ENCODE results near the gene TCEANC2.
A peak's percentile ranks its signal among the peaks of the same experiment; 100 is the strongest.
"Not testable (repeated sequence)": the region's sequence is repeated elsewhere in the genome, so short reads cannot be mapped to it uniquely, and the experiment has no call there.

The TCEANC2 gene

GRCh38 chr1:54052934-54053744 is at the start of gene TCEANC2, which contains the start of gene TMEM59:
TCEANC2 (plus strand) TSS chr1:54053608; CDS start chr1:54054423, 815 bp downstream.
TMEM59 (minus strand) TSS chr1:54053204; CDS start chr1:54053188, 16 bp downstream.
- DNase-seq (ENCODE audit: low spot score), result peak; percentile 96

GRCh38 chr1:54003750-54004480 is 49.5 kb upstream of the TCEANC2 start:
- DNase-seq (ENCODE audit: low spot score), result not testable (repeated sequence)

GRCh38 chr1:54004481-54005049 is 48.8 kb upstream of the TCEANC2 start:
- DNase-seq (ENCODE audit: low spot score), result no peak

GRCh38 chr1:54006508-54006907 is 46.9 kb upstream of the TCEANC2 start:
- DNase-seq (ENCODE audit: low spot score), result no peak

- no peak for DNase-seq (ENCODE audit: low spot score)
Observed at GRCh38 chr1:54007613-54008012, 45.8 kb upstream of the TCEANC2 start.

- no peak for DNase-seq (ENCODE audit: low spot score)
Observed at GRCh38 chr1:54008876-54009275, 44.5 kb upstream of the TCEANC2 start.

GRCh38 chr1:54009406-54009805 is 44.0 kb upstream of the TCEANC2 start:
- DNase-seq (ENCODE audit: low spot score), result no peak

GRCh38 chr1:54010415-54011117 is 42.8 kb upstream of the TCEANC2 start:
- no peak for DNase-seq (ENCODE audit: low spot score)

GRCh38 chr1:54011316-54012007 is 41.9 kb upstream of the TCEANC2 start:
- no peak for DNase-seq (ENCODE audit: low spot score)

GRCh38 chr1:54012008-54012325 is 41.4 kb upstream of the TCEANC2 start:
- DNase-seq (ENCODE audit: low spot score), result no peak

GRCh38 chr1:54012863-54013262 is 40.5 kb upstream of the TCEANC2 start:
- no peak for DNase-seq (ENCODE audit: low spot score)

GRCh38 chr1:54013393-54014008 is 39.9 kb upstream of the TCEANC2 start:
- DNase-seq (ENCODE audit: low spot score), result no peak

- DNase-seq (ENCODE audit: low spot score), result no peak
Observed at GRCh38 chr1:54014009-54014629, 39.3 kb upstream of the TCEANC2 start.

GRCh38 chr1:54016343-54017282 is 36.8 kb upstream of the TCEANC2 start:
- no peak for DNase-seq (ENCODE audit: low spot score)

- no peak for DNase-seq (ENCODE audit: low spot score)
Observed at GRCh38 chr1:54017979-54018378, 35.4 kb upstream of the TCEANC2 start, which contains the start of gene LDLRAD1. LDLRAD1 (minus strand) TSS chr1:54018186; CDS start chr1:54018112, 74 bp downstream.

GRCh38 chr1:54018635-54019034 is 34.8 kb upstream of the TCEANC2 start:
- no peak for DNase-seq (ENCODE audit: low spot score)

GRCh38 chr1:54019562-54020176 is 33.7 kb upstream of the TCEANC2 start:
- DNase-seq (ENCODE audit: low spot score), result not testable (repeated sequence)

GRCh38 chr1:54024358-54024757 is 29.1 kb upstream of the TCEANC2 start:
- DNase-seq (ENCODE audit: low spot score), result no peak

- DNase-seq (ENCODE audit: low spot score), result not testable (repeated sequence)
Observed at GRCh38 chr1:54024811-54025210, 28.6 kb upstream of the TCEANC2 start.

All from GM03348 (cell line).